Peyer's patch (tissue), 4 donors: ENCODE measurements around the gene LRRC66. TPM values are rescaled to one million over a fixed set of nuclear protein-coding genes. Genes with fewer than 3 reads are reported as not detected.

ENCODE experiments used
- DNase-seq, 3 donors: peaks; one replicate each; pipeline ENCODE4 v3.0.0-alpha.2; 2017 to 2019
- H3K27ac ChIP-seq, 4 donors: fragments of 200-600 bp; sonication (generic); one replicate each; pipeline ENCODE4 v1.5.1; 2016 to 2019
- H3K27me3 ChIP-seq, 2 donors: fragments of 200-600 bp; sonication (generic); one replicate each; pipeline ENCODE4 v1.5.1; 2019
- H3K36me3 ChIP-seq, 3 donors: fragments of 200-600 bp; sonication (generic); one replicate each; pipeline ENCODE4 v1.5.1; 2016 to 2019
- H3K4me1 ChIP-seq, 4 donors: fragments of 200-600 bp; sonication (generic); one replicate each; pipeline ENCODE4 v1.5.1; 2016 to 2019
- H3K4me3 ChIP-seq, 4 donors: fragments of 200-600 bp; sonication (generic); 1 replicate in 3 of 4; 2 replicates in 1 of 4; pipeline ENCODE4 v1.5.1; 2016 to 2019; ENCODE audit warnings: mild to moderate bottlenecking in 1 of 4
- H3K9me3 ChIP-seq, 4 donors: fragments of 200-600 bp; sonication (generic); one replicate each; pipeline ENCODE4 v1.5.1; 2016 to 2019; ENCODE audit warnings: mild to moderate bottlenecking in 1 of 4
- POLR2A ChIP-seq, 2 donors: fragments of 450-650 bp; IDR thresholded peaks; one replicate each; pipeline ENCODE4 v1.5.1; 2017; ENCODE audit warnings: antibody characterized with exemption in 2 of 2, mild to moderate bottlenecking in 2 of 2, moderate library complexity in 2 of 2
- small RNA-seq, 2 donors: library from RNA; depleted of rRNA; stranded (forward); fragments of <200 nt; gene quantifications; one replicate each; pipeline ENCODE3, GENCODE V24; 2016
- total RNA-seq, 4 donors: library from RNA; depleted of rRNA; stranded (reverse); fragments of >200 nt; gene quantifications; one replicate each; pipeline ENCODE4 v1.1.0, GENCODE V29; 2016
- TF ChIP-seq, protein P1 (sequence below), 6 experiments: fragments of 450-650 bp in 4 of 6; fragments of 200-600 bp in 2 of 6; sonication (generic) in 1 of 6; IDR thresholded peaks; one replicate each; pipeline ENCODE4 v1.5.1; 2017 to 2019; ENCODE audit warnings: antibody characterized with exemption in 6 of 6, mild to moderate bottlenecking in 3 of 6, moderate library complexity in 1 of 6

The LRRC66 gene
- total RNA-seq, 4 donors from 2014 or later = 1.7 to 53.4 (median 36.9) TPM

GRCh38 chr4:51965862-51966261, 54.3 kb downstream of the LRRC66 start:
- H3K4me1 ChIP-seq = no peaks in the 10 kb centered on the region
- no peak for DNase-seq
- no peak for TF ChIP-seq POLR2A (IDR thresholded peaks at IDR 0.05)
- TF ChIP-seq, protein P1, sequence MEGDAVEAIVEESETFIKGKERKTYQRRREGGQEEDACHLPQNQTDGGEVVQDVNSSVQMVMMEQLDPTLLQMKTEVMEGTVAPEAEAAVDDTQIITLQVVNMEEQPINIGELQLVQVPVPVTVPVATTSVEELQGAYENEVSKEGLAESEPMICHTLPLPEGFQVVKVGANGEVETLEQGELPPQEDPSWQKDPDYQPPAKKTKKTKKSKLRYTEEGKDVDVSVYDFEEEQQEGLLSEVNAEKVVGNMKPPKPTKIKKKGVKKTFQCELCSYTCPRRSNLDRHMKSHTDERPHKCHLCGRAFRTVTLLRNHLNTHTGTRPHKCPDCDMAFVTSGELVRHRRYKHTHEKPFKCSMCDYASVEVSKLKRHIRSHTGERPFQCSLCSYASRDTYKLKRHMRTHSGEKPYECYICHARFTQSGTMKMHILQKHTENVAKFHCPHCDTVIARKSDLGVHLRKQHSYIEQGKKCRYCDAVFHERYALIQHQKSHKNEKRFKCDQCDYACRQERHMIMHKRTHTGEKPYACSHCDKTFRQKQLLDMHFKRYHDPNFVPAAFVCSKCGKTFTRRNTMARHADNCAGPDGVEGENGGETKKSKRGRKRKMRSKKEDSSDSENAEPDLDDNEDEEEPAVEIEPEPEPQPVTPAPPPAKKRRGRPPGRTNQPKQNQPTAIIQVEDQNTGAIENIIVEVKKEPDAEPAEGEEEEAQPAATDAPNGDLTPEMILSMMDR (IDR thresholded peaks at IDR 0.05) = no peak
- no peak overlapping the region for H3K27ac ChIP-seq
- no peaks in the 10 kb centered on the region for H3K9me3 ChIP-seq
- H3K27me3 ChIP-seq = no peaks in the 10 kb centered on the region
- no peak overlapping the region for H3K4me3 ChIP-seq
- H3K36me3 ChIP-seq = no peaks in the 10 kb centered on the region

DNA sequence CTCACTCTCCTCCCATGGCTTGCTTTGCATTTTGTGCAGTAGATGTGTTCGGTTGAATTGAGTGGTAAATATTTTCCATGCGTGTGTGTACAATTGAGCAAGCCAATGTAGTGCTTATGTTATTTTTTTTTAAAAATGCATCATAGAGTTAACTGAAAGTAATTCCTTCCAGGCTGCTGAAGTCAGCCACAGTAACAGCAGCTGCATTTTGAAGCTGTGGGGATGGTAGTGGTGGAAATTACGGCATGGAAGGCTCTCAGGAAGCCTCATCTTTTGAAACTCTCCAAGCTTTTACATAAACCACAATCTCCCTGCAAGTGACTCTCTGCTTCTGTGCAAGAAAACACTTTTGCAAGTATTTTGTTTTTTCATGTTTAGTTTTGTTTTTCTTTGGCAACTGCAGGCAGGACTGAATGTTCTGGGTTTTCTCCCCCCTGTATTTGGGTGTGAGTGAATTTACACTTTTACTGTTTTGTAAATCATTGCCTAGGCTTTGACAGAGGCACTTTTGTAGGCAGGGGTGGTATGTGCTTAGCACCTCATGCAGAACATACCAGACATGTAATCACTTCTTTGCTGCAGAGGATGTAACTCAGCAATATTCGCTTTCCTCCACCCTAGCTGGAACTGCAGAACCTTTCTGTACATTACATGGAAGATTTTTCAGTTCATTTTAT, 56.2 kb downstream of the LRRC66 start:
- Histone ChIP-seq H3K27ac (no peak overlapping the region), H3K9me3 (no peaks in the 10 kb centered on the region), H3K4me3 (no peak overlapping the region), H3K27me3 (no peaks in the 10 kb centered on the region), H3K4me1 (no peaks in the 10 kb centered on the region), H3K36me3 (no peaks in the 10 kb centered on the region)
- DNase-seq = no peak
- TF ChIP-seq, protein P1 (IDR thresholded peaks at IDR 0.05) = no peak
- no peak for TF ChIP-seq POLR2A (IDR thresholded peaks at IDR 0.05)

DNA sequence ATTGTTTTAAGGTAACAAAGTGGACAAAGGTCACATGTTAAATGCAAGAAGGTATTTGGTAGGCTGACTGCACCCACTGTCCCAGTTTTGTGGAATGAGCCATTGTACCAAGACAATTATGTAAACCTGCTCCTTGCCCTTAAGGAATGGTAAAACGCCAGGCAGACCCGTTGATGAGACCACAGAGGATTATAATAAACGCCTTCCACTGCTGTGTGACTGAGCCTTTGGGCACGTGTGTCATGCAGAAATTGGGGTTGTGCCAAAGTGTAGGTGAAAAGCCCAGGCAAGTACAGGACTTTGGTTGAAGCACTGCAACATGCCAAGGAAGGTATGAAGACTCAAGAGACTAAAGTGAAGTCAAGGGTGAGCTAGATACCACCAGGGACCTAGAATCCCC, 59.7 kb downstream of the LRRC66 start:
- H3K36me3 ChIP-seq = no peaks in the 10 kb centered on the region
- TF ChIP-seq, protein P1 (IDR thresholded peaks at IDR 0.05) = no peak
- no peak for TF ChIP-seq POLR2A (IDR thresholded peaks at IDR 0.05)
- H3K4me1 ChIP-seq = no peaks in the 10 kb centered on the region
- no peak overlapping the region for H3K4me3 ChIP-seq
- no peak overlapping the region for H3K27ac ChIP-seq
- no peaks in the 10 kb centered on the region for H3K9me3 ChIP-seq
- DNase-seq = no peak
- no peaks in the 10 kb centered on the region for H3K27me3 ChIP-seq

DNA sequence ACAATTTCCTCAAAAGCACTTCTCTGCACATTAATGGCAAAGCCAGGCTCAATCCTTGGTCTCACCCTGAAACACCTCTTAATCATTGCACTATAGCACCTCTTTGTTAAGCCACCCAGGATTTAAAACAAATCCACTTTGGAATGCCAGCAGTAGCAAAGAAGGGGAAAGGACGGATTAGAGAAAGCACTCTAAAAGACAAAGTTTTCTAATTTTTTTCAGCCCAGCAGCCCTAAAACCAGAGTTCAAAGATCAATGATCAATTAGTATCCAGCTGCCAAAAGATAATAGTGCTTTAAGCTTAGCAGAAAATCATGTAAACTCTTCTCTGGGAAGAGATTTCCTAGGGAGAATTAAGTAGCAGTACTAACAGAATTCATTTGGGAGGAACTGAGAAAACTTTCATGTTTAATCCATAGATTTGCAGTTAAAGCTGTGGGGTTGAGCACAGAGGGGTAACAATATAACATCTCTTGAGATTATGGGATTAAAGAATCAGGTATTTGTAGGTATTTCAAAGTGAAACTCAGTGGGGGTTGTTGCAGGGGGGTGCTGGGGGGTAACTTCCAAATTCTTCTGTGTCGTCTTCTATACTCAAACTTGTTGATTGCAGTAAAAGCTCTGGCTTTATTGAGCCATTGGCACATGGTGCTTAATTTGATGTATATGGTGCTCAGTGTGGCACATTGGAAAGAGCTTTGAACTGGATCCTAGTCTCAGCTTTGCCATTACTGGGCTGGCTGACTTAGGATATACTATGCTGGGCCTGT, 61.8 kb downstream of the LRRC66 start:
- no peaks in the 10 kb centered on the region for H3K36me3 ChIP-seq

More for the DNA sequence above, 61.8 kb downstream of the LRRC66 start:
- no peak for DNase-seq
- no peaks in the 10 kb centered on the region for H3K4me1 ChIP-seq
- TF ChIP-seq, protein P1 (IDR thresholded peaks at IDR 0.05) = no peak
- no peak for TF ChIP-seq POLR2A (IDR thresholded peaks at IDR 0.05)
- no peaks in the 10 kb centered on the region for H3K9me3 ChIP-seq
- H3K4me3 ChIP-seq = no peak overlapping the region
- H3K27ac ChIP-seq = no peak overlapping the region
- H3K27me3 ChIP-seq = no peaks in the 10 kb centered on the region

Small RNAs within 50 kb of the gene (small RNA-seq; reads per million reads assigned to genes)
- 0 reads per million in 2 donors for gene AC104784.1

Other genes with a start within 250 kb of the LRRC66 start
- gene DCUN1D4, start 177.2 kb downstream of the LRRC66 start, total RNA-seq = 10 to 100 TPM; 26.5 to 39.8 (median 28.8) TPM
- gene SGCB, start 17.9 kb upstream of the LRRC66 start, total RNA-seq = 10 to 100 TPM; 13.0 to 33.8 (median 21.5) TPM
- gene SPATA18, start 30.9 kb upstream of the LRRC66 start, total RNA-seq = 10 to 100 TPM in 1 of 4 donors, 1 to 10 TPM in 3; 3.4 to 10.3 (median 4.3) TPM